Amniotic stem cell (primary cell): ENCODE data around the gene DHRSX.

ENCODE experiments used
- DNase-seq: peaks from one replicate; lab custom pipeline; 2025; lab: John Stamatoyannopoulos, UW

Gene DHRSX

DNA sequence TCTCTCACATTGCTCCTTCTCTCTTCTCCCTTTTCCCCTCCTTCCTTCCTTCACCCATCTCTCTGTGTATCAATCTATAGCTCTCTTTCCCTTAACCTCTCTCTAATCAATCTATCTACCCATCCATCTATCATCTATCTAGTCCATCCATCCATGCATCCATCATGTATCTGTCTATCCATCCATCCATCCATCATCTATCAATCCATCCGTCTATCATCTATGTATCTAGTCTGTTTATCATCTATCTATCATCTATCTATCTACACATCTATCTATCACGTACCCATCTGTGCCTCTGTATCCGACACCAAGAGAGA lies 307.5 kb downstream of the DHRSX start:
- DNase-seq: no peak

GRCh38 chrX:2192584-2193272 lies 308.0 kb downstream of the DHRSX start:
- DNase-seq: no peak

DNA sequence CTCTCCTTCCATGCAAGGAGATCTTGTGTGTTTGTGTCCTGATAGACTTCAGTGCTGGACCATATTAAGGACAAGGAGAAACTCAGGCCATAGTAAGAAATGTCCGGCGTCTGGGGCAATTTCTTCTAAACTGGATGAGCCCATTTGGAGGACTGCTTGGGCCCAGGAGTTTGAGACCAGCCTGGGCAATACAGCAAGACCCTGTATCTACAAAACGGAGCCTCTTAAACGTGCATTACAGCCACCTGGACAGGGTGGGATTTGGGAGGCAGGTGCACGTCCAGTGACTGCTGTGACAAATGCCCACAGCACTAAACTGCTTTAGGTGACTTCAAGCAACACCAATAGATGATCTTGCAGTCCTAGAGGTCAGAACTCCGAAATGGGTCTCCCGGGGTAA lies 311.9 kb downstream of the DHRSX start:
- DNase-seq: no peak

GRCh38 chrX:2188330-2188792 lies 312.4 kb downstream of the DHRSX start:
- DNase-seq: no peak

DNA sequence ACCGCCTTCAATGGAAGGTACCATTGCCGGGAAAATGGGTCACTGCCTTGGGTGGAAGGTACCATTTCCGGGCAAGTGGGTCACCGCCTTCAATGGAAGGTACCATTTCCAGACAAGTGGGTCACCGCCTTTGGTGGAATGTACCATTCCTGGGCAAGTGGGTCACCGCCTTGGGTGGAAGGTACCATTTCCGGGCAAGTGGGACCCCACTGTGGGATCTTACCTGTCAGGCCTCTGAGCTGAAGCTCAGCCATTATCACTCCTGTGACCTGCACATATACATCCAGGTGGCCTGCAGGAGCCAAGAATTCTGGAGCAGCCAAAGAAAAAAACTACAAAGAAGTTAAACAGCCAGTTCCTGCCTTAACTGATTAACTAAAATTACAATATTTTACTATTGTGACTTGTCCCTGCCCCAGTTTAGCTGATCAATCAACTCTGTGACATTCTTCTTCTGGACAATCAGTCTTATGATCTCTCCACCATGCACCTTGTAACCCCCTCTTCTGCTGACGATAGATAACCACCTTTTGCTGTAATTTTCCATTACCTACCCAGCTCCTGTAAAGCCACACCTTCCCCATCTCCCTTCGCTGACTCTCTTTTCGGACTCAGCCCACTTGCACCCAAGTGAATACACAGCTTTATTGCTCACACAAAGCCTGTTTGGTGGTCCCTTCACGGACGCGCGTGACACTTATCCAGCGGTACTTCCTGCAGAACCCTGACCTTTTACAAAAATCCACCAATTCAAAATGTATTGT lies 313.2 kb downstream of the DHRSX start:
- no peak for DNase-seq

- DNase-seq: no peak
Observed at GRCh38 chrX:2185341-2186082, 315.3 kb downstream of the DHRSX start.

GRCh38 chrX:2184089-2184488 lies 316.7 kb downstream of the DHRSX start:
- no peak for DNase-seq

DNA sequence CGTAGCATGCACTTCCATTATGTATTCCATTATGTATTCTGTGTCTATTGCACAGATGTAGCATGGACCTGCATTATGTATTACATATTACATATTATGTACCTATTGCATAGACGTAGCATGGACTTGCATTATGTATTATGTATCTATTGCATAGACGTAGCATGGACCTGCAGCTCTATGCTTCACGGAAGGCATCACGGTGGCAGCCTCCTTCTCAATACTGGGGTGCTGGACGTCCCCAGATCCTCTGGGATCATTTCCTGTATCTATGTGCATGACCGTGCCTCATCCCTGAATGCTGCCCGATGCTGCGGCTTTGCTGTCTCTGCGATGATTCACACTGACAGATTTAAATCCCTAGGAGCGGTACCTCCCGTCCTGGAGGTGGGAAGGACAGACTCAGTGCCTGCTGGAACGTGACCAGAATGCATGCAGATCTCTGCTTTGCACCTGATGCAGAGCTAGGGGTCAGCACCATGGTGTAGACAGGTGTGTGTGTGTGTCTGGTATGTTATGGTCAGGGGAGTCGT lies 317.5 kb downstream of the DHRSX start:
- DNase-seq: no peak

DNA sequence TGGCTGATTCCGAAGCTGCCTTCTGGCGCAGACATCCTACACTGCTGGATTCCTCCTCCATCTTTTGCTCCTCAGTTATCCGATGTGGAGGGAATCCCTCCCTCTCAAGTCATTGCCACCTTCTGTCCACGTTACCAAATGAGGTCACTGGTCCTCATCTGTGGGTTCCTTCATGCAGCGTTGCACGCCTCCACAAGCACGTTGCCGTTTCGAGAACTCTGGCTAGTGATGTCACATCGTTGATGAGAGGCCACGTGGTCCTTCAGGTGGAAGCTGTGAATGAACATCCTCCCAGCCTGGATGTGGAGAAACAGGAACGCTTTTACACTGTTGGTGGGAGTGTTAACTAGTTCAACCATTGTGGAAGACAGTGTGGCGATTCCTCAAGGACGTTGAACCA lies 323.2 kb downstream of the DHRSX start:
- DNase-seq: no peak

- DNase-seq: no peak
Observed at GRCh38 chrX:2176733-2177132, 324.0 kb downstream of the DHRSX start.

- DNase-seq: no peak
Observed at GRCh38 chrX:2176274-2176673, 324.5 kb downstream of the DHRSX start.

DNA sequence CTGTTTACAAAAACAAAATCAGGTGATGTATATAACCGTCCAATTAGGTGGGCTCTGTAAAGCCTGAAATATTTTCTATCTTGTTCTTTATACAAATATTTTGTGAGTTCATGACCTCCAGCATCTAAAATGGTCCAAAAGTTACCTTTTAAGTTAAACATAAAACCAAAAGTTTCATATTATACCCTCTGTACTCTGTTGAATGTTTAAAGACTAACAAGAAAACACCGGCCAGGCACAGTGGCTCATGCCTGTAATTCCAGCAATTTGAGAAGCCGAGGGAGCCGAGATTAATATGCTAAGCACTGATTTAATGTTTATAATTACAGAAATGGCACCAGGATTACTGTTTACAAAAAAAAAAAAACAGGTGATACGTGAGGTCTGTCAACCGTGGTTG lies 328.4 kb downstream of the DHRSX start:
- no peak for DNase-seq
